ENCODE measurements around the gene AP1S3.

AP1S3 gene

GRCh38 chr2:223841436-223842190 lies 4.2 kb upstream of the AP1S3 start:
- TF ChIP-seq, protein P1, sequence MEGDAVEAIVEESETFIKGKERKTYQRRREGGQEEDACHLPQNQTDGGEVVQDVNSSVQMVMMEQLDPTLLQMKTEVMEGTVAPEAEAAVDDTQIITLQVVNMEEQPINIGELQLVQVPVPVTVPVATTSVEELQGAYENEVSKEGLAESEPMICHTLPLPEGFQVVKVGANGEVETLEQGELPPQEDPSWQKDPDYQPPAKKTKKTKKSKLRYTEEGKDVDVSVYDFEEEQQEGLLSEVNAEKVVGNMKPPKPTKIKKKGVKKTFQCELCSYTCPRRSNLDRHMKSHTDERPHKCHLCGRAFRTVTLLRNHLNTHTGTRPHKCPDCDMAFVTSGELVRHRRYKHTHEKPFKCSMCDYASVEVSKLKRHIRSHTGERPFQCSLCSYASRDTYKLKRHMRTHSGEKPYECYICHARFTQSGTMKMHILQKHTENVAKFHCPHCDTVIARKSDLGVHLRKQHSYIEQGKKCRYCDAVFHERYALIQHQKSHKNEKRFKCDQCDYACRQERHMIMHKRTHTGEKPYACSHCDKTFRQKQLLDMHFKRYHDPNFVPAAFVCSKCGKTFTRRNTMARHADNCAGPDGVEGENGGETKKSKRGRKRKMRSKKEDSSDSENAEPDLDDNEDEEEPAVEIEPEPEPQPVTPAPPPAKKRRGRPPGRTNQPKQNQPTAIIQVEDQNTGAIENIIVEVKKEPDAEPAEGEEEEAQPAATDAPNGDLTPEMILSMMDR (IDR thresholded peaks at IDR 0.05; ENCODE audit: extremely low read depth, insufficient read depth, missing control alignments) = no peak
- in situ Hi-C loops (cut with MboI; ENCODE audit: low pct_unique_long_range_greater_than_20kb, low sequenced_read_pairs, unreplicated experiment) = no loop called here
- no peak for DNase-seq (ENCODE audit: low spot score)

DNA sequence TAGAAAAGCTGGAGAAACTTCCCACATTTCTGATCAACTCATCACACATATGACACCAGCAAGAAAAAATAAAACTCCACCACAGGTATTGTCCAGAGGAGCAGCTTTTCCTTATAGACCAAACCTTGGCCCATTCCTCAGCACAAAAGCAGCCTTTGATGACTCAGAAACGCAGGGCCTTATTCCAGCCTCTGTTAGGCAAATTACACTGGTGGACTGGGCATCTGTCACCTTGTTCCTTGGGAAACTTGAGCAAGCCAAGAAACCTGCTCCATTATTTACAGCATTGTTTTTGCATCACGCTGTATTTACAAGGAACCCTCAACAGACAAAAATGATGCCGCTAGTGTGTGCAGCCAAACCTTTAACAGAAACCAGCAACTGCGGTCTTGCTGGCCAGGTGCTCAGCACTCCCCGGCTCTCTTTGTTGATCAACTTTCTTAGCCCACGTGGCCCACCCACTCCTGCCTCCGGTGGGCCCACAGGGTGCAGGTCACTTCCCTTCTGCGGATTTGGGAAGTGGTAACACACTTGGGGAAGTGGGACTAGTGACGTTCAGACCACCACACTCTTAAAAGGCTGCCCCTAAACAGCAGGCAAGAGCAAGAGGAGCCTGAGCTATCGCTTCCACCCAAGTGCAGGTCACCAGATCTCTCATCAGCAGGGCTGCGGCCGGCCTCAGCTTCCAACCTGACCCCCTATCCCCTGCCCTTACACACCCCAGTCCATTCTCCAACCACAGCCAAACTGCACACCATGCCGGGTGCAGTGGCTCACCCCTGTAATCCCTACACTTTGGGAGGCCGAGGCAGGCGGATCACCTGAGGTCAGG lies 1.5 kb downstream of the AP1S3 start:
- in situ Hi-C loops (cut with MboI; ENCODE audit: low pct_unique_long_range_greater_than_20kb, low sequenced_read_pairs, unreplicated experiment) = loop anchor here (10.0 kb wide), 1 partner anchor 51 kb away; no protein-coding TSS in a partner anchor
- TF ChIP-seq, protein P1 (IDR thresholded peaks at IDR 0.05; ENCODE audit: extremely low read depth, insufficient read depth, missing control alignments) = no peak
- peak; percentile 80 for DNase-seq (ENCODE audit: low spot score)

GRCh38 chr2:223834431-223834830 lies 3.0 kb downstream of the AP1S3 start:
- in situ Hi-C loops (cut with MboI; ENCODE audit: low pct_unique_long_range_greater_than_20kb, low sequenced_read_pairs, unreplicated experiment) = loop anchor here (10.0 kb wide), 1 partner anchor 50 kb away; no protein-coding TSS in a partner anchor
- DNase-seq (ENCODE audit: low spot score) = no peak
- TF ChIP-seq, protein P1 (IDR thresholded peaks at IDR 0.05; ENCODE audit: extremely low read depth, insufficient read depth, missing control alignments) = no peak

DNA sequence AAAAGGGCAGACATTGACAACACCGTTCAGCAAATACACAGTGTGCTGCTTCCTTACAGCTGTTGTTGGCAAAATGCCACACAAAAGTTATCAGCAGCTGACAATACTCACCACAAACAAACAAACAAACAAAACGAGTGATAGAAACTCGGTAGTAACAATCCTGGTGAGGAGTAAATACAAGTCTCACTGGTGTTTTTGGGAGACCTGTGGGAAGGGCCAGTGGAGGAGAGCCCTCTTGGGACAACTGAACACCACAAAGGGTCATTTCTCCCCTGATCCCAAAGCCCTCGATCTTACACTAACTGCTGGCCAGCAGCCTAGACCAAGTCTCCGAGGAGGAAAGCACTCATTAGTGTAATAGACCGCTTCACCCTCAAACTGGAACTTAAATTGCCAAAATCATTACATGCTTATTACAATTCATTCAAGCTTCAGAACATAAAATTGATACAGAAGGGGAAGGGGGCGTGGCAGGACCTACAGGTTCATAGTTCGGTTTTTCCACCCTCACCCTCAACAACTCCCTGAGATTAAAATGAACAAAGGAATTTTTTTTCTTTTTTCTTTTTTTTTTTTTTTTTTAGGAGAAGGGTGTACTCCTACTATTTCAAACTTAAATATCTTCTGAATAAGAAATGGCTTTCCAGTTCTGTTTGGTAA lies 5.0 kb downstream of the AP1S3 start:
- TF ChIP-seq, protein P1 (IDR thresholded peaks at IDR 0.05; ENCODE audit: extremely low read depth, insufficient read depth, missing control alignments) = no peak
- no peak for DNase-seq (ENCODE audit: low spot score)
- in situ Hi-C loops (cut with MboI; ENCODE audit: low pct_unique_long_range_greater_than_20kb, low sequenced_read_pairs, unreplicated experiment) = loop anchor here (10.0 kb wide), 1 partner anchor 48 kb away; no protein-coding TSS in a partner anchor

- in situ Hi-C loops (cut with MboI; ENCODE audit: low pct_unique_long_range_greater_than_20kb, low sequenced_read_pairs, unreplicated experiment) = no loop called here
- TF ChIP-seq, protein P1 (IDR thresholded peaks at IDR 0.05; ENCODE audit: extremely low read depth, insufficient read depth, missing control alignments) = no peak
- no peak for DNase-seq (ENCODE audit: low spot score)
These were observed 8.3 kb downstream of the AP1S3 start for GRCh38 chr2:223829128-223829527.

DNA sequence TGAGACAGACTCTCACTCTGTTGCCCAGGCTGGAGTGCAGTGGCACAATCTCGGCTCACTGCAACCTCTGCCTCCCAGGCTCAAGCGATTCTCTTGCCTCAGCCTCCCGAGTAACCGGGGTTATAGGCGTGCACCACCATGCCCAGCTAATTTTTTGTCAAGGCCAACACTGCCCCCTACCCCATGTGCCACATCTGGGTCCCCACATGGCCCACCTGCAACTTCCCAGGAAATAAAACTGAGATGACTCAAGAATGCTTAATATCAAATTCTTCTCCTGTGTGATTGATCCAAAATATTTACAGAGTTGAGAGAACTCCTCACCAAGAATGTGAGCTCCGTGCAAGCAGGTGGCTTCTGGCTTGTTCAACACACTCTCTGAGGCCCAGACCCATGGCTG lies 9.1 kb downstream of the AP1S3 start:
- TF ChIP-seq, protein P1 (IDR thresholded peaks at IDR 0.05; ENCODE audit: extremely low read depth, insufficient read depth, missing control alignments) = no peak
- in situ Hi-C loops (cut with MboI; ENCODE audit: low pct_unique_long_range_greater_than_20kb, low sequenced_read_pairs, unreplicated experiment) = no loop called here

More for the DNA sequence above, 9.1 kb downstream of the AP1S3 start:
- DNase-seq (ENCODE audit: low spot score) = no peak

Measured in GM13977 (cell line).